SU-DHL-6 (cell line): Measurements from ENCODE around the gene PDE4B.

Source experiments
- H2AFZ ChIP-seq: fragments of 200-600 bp; sonication (generic); 2 replicates; pipeline ENCODE4 v1.6.1; 2014; ENCODE audit warnings: low read depth, mild to moderate bottlenecking, moderate library complexity, mixed read lengths, antibody characterized with exemption, low read length; ENCODE audit not compliant: severe bottlenecking
- H3F3A ChIP-seq: fragments of 200-600 bp; shearing (Covaris generic); 2 replicates; pipeline ENCODE4 v1.6.0; 2016; ENCODE audit warnings: antibody characterized with exemption, mild to moderate bottlenecking; ENCODE audit not compliant: insufficient read depth
- H3K27ac ChIP-seq: fragments of 200-600 bp; sonication (generic); 2 replicates; pipeline ENCODE4 v1.5.1; 2016; ENCODE audit warnings: low read depth, mild to moderate bottlenecking, low read length, moderate library complexity, mixed read lengths
- H3K27me3 ChIP-seq: fragments of 200-600 bp; sonication (generic), shearing (Covaris generic); 2 replicates; pipeline ENCODE4 v1.6.0; 2014; ENCODE audit warnings: mild to moderate bottlenecking, low read length
- H3K36me3 ChIP-seq: fragments of 200-600 bp; sonication (generic); 2 replicates; pipeline ENCODE4 v1.6.1; 2014; ENCODE audit warnings: mild to moderate bottlenecking, low read length, mixed read lengths
- H3K4me2 ChIP-seq: fragments of 300-600, 200-600 bp; shearing (Covaris generic), sonication (generic); 2 replicates; pipeline ENCODE4 v1.6.0; 2014; ENCODE audit warnings: low read length, low read depth, mild to moderate bottlenecking; ENCODE audit not compliant: poor library complexity, severe bottlenecking
- H3K4me3 ChIP-seq: fragments of 200-600 bp; sonication (generic); 2 replicates; pipeline ENCODE4 v1.5.1; 2014; ENCODE audit warnings: antibody characterized with exemption, low read length, mild to moderate bottlenecking, mixed read lengths; ENCODE audit not compliant: insufficient read depth, poor library complexity, severe bottlenecking
- H3K79me2 ChIP-seq: fragments of 200-600 bp; sonication (generic); 2 replicates; pipeline ENCODE4 v1.6.1; 2014; ENCODE audit warnings: mild to moderate bottlenecking, low read length, moderate library complexity; ENCODE audit not compliant: insufficient read depth
- H3K9ac ChIP-seq: fragments of 200-600 bp; sonication (generic); 2 replicates; pipeline ENCODE4 v1.7.0; 2014; ENCODE audit warnings: mild to moderate bottlenecking, low read length
- H3K9me2 ChIP-seq: fragments of 200-600 bp; sonication (generic); replicated peaks from 2 replicates; pipeline ENCODE4 v1.6.1; 2014; ENCODE audit warnings: low read length; ENCODE audit not compliant: insufficient read depth
- H3K9me3 ChIP-seq: fragments of 200-600 bp; sonication (generic); 2 replicates; pipeline ENCODE4 v1.6.1; 2014; ENCODE audit warnings: low read length, mixed read lengths; ENCODE audit not compliant: insufficient read depth
- H4K20me1 ChIP-seq: fragments of 200-600 bp; sonication (generic); 2 replicates; pipeline ENCODE4 v1.6.1; 2014; ENCODE audit warnings: low read depth, mild to moderate bottlenecking, antibody characterized with exemption, low read length, moderate library complexity, mixed read lengths
- EZH2phosphoT487 ChIP-seq: fragments of 200-600 bp; sonication (generic), shearing (Covaris generic); conservative IDR thresholded peaks from 2 replicates; pipeline ENCODE4 v1.6.1; 2018; ENCODE audit warnings: mild to moderate bottlenecking, antibody characterized with exemption, low read length, moderate library complexity, mixed read lengths
- TF ChIP-seq, protein P1 (sequence below): fragments of 200-600 bp; sonication (generic); IDR thresholded peaks from one replicate; pipeline ENCODE4 v1.5.1; 2017; ENCODE audit warnings: antibody characterized with exemption, mild to moderate bottlenecking, low read length, moderate library complexity; ENCODE audit not compliant: insufficient read depth, poor library complexity, severe bottlenecking

PDE4B gene

DNA sequence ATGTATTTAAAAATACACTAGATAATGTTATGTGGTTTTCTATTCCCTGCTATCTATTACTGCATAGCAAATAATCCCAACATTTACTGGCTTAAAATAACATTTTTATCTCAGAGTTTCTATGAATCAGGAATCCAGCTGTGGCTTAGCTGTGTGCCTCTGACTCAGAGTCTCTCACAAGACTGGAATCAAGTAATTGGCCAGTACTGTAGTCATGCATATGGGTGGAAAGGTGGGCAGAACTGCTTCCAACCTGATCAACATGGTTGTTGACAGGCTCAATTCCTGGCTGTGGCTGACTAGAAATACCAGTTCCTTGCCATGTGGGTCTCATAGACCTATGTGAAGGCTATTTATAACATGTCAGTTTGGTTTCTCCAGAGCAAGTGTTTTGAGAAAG, 131.8 kb downstream of the PDE4B start:
- no peak overlapping the region for H3K9ac ChIP-seq
- no peak overlapping the region for H2AFZ ChIP-seq
- H3F3A ChIP-seq: no peaks in the 10 kb centered on the region
- H3K9me2 ChIP-seq: no peaks in the 10 kb centered on the region
- H3K4me3 ChIP-seq: no peak overlapping the region
- TF ChIP-seq, protein P1, sequence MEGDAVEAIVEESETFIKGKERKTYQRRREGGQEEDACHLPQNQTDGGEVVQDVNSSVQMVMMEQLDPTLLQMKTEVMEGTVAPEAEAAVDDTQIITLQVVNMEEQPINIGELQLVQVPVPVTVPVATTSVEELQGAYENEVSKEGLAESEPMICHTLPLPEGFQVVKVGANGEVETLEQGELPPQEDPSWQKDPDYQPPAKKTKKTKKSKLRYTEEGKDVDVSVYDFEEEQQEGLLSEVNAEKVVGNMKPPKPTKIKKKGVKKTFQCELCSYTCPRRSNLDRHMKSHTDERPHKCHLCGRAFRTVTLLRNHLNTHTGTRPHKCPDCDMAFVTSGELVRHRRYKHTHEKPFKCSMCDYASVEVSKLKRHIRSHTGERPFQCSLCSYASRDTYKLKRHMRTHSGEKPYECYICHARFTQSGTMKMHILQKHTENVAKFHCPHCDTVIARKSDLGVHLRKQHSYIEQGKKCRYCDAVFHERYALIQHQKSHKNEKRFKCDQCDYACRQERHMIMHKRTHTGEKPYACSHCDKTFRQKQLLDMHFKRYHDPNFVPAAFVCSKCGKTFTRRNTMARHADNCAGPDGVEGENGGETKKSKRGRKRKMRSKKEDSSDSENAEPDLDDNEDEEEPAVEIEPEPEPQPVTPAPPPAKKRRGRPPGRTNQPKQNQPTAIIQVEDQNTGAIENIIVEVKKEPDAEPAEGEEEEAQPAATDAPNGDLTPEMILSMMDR: no peak
- TF ChIP-seq EZH2phosphoT487: no peak
- H3K36me3 ChIP-seq: no peaks in the 10 kb centered on the region
- H3K4me2 ChIP-seq: no peak overlapping the region
- no peaks in the 10 kb centered on the region for H3K9me3 ChIP-seq
- H4K20me1 ChIP-seq: no peaks in the 10 kb centered on the region
- no peaks in the 10 kb centered on the region for H3K27me3 ChIP-seq
- no peak overlapping the region for H3K27ac ChIP-seq
- H3K79me2 ChIP-seq: no peaks in the 10 kb centered on the region

- Histone ChIP-seq H3K27me3 (no peaks in the 10 kb centered on the region), H4K20me1 (no peaks in the 10 kb centered on the region), H3K9me3 (no peaks in the 10 kb centered on the region), H2AFZ (no peak overlapping the region), H3K36me3 (no peaks in the 10 kb centered on the region), H3K9me2 (no peaks in the 10 kb centered on the region), H3K4me2 (no peak overlapping the region), H3K79me2 (no peaks in the 10 kb centered on the region), H3K27ac (no peak overlapping the region), H3K4me3 (no peak overlapping the region), H3K9ac (no peak overlapping the region), H3F3A (no peaks in the 10 kb centered on the region)
- no peak for TF ChIP-seq EZH2phosphoT487
- TF ChIP-seq, protein P1: no peak
These were observed 145.8 kb downstream of the PDE4B start for GRCh38 chr1:65938506-65938905.

- no peaks in the 10 kb centered on the region for H3K9me2 ChIP-seq
- TF ChIP-seq EZH2phosphoT487: no peak
- TF ChIP-seq, protein P1: no peak
- H2AFZ ChIP-seq: no peak overlapping the region
These were observed 146.5 kb downstream of the PDE4B start for GRCh38 chr1:65939191-65939590.

DNA sequence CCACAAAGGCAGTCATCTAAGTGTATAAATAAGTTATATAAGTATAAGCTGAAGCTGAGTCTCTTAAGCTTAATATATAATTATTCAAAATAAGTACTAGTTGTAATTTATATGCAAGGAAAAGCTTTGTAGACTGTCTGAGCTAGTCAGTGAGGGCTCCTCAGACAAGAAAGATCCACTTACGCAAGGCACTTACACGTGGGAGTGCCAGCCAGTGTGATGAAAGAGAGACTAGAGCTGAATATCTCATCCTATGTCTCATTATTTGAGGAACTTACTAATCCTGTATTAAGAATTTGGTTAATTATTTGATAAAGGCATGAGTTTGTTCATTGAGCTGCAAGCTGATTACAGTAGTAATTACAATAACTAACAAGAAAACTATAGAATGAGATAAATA, 146.9 kb downstream of the PDE4B start:
- H3K79me2 ChIP-seq: no peaks in the 10 kb centered on the region
- no peaks in the 10 kb centered on the region for H3K36me3 ChIP-seq
- no peak overlapping the region for H3K27ac ChIP-seq
- no peaks in the 10 kb centered on the region for H3K9me3 ChIP-seq
- H4K20me1 ChIP-seq: no peaks in the 10 kb centered on the region
- TF ChIP-seq, protein P1: no peak
- TF ChIP-seq EZH2phosphoT487: no peak
- H3K9me2 ChIP-seq: no peaks in the 10 kb centered on the region
- no peak overlapping the region for H3K4me2 ChIP-seq
- H3F3A ChIP-seq: no peaks in the 10 kb centered on the region
- no peaks in the 10 kb centered on the region for H3K27me3 ChIP-seq
- no peak overlapping the region for H3K9ac ChIP-seq
- H2AFZ ChIP-seq: no peak overlapping the region
- H3K4me3 ChIP-seq: no peak overlapping the region

More at GRCh38 chr1:65939191-65939590, 146.5 kb downstream of the PDE4B start:
- H3F3A ChIP-seq: no peaks in the 10 kb centered on the region
- no peaks in the 10 kb centered on the region for H3K27me3 ChIP-seq
- no peak overlapping the region for H3K27ac ChIP-seq
- no peaks in the 10 kb centered on the region for H3K79me2 ChIP-seq
- no peaks in the 10 kb centered on the region for H3K36me3 ChIP-seq
- H3K4me2 ChIP-seq: no peak overlapping the region
- H3K4me3 ChIP-seq: no peak overlapping the region
- no peak overlapping the region for H3K9ac ChIP-seq
- no peaks in the 10 kb centered on the region for H3K9me3 ChIP-seq
- H4K20me1 ChIP-seq: no peaks in the 10 kb centered on the region
